Upper lobe of left lung (tissue), 4 donors: ENCODE results near the gene MYO18B.

Experiments used
- CTCF ChIP-seq, 6 experiments: fragments of 450-650 bp in 4 of 6; fragments of 200-600 bp in 2 of 6; sonication (generic) in 2 of 6; IDR thresholded peaks; one replicate each; pipeline ENCODE4 v1.5.1; 2016 to 2019; ENCODE audit warnings: antibody characterized with exemption in 6 of 6
- EP300 ChIP-seq, 4 donors: sonication (generic); formaldehyde crosslinking; IDR thresholded peaks; one replicate each; pipeline ENCODE4 v1.5.1; 2017; ENCODE audit warnings: antibody characterized with exemption in 4 of 4, control low read depth in 2 of 4
- POLR2AphosphoS5 ChIP-seq, 2 donors: sonication (generic); formaldehyde crosslinking; IDR thresholded peaks; one replicate each; pipeline ENCODE4 v1.5.1; 2017; ENCODE audit warnings: antibody characterized with exemption in 2 of 2

GRCh38 chr22:26050079-26050478, 308.1 kb downstream of the MYO18B start:
- TF ChIP-seq CTCF (IDR thresholded peaks at IDR 0.05) (no peak), POLR2AphosphoS5 (IDR thresholded peaks at IDR 0.05) (no peak), EP300 (IDR thresholded peaks at IDR 0.05) (no peak)
